ENCODE measurements around the gene PRKN. TPM values are rescaled to one million over a fixed set of nuclear protein-coding genes. Genes with fewer than 3 reads are reported as not detected.
A peak's percentile ranks its signal among the peaks of the same experiment; 100 is the strongest.

PRKN gene
- polyA plus RNA-seq, 1 experiment = 0.71 TPM

- ChIA-PET POLR2A (no interaction called here), CTCF (interaction anchor here (1.5 kb wide), 1 partner anchor 18 kb away, joined by 6 read pairs; no protein-coding TSS in a partner anchor)
- TF ChIP-seq CTCF (IDR thresholded peaks at IDR 0.05; ENCODE audit: insufficient read depth, low read depth, low read length) = no peak
- Histone ChIP-seq H3K4me3 (ENCODE audit: low read depth, low read length) (no peak overlapping the region), H3K27me3 (ENCODE audit: control insufficient read depth, insufficient read depth, low read length) (peaks cover 2% of the 10 kb centered on the region), H3K36me3 (ENCODE audit: control insufficient read depth, insufficient read depth, low read length) (no peaks in the 10 kb centered on the region)
- DNase-seq (ENCODE audit: low read depth) = no peak
These were observed 1326.9 kb downstream of the PRKN start for GRCh38 chr6:161400671-161401070.

- CTCF ChIA-PET = interaction anchor here (1.9 kb wide), 1 partner anchor 297 kb away, joined by 11 read pairs; no protein-coding TSS in a partner anchor
- Histone ChIP-seq H3K36me3 (ENCODE audit: control insufficient read depth, insufficient read depth, low read length) (no peaks in the 10 kb centered on the region), H3K4me3 (ENCODE audit: low read depth, low read length) (no peak overlapping the region), H3K27me3 (ENCODE audit: control insufficient read depth, insufficient read depth, low read length) (peaks cover 5% of the 10 kb centered on the region)
- POLR2A ChIA-PET = no interaction called here
- DNase-seq (ENCODE audit: low read depth) = no peak
- TF ChIP-seq CTCF (IDR thresholded peaks at IDR 0.05; ENCODE audit: insufficient read depth, low read depth, low read length) = no peak
These were observed 1331.0 kb downstream of the PRKN start for GRCh38 chr6:161396539-161396938.

GRCh38 chr6:161395716-161396231, 1331.8 kb downstream of the PRKN start:
- H3K4me3 ChIP-seq (ENCODE audit: low read depth, low read length) = no peak overlapping the region
- H3K36me3 ChIP-seq (ENCODE audit: control insufficient read depth, insufficient read depth, low read length) = no peaks in the 10 kb centered on the region
- no peak for DNase-seq (ENCODE audit: low read depth)
- no peak for TF ChIP-seq CTCF (IDR thresholded peaks at IDR 0.05; ENCODE audit: insufficient read depth, low read depth, low read length)
- ChIA-PET POLR2A (no interaction called here), CTCF (interaction anchor here (1.1 to 1.9 kb wide), 3 partner anchors 11 to 298 kb away, joined by 6 to 11 read pairs (median 7); no protein-coding TSS in a partner anchor)
- peaks cover 5% of the 10 kb centered on the region for H3K27me3 ChIP-seq (ENCODE audit: control insufficient read depth, insufficient read depth, low read length)

GRCh38 chr6:161394437-161394836, 1333.1 kb downstream of the PRKN start:
- peaks cover 5% of the 10 kb centered on the region for H3K27me3 ChIP-seq (ENCODE audit: control insufficient read depth, insufficient read depth, low read length)
- no peak overlapping the region for H3K4me3 ChIP-seq (ENCODE audit: low read depth, low read length)
- ChIA-PET CTCF (interaction anchor here (0.6 to 2.2 kb wide), 13 partner anchors 9 to 657 kb away, joined by 3 to 8 read pairs (median 3); no protein-coding TSS in a partner anchor), POLR2A (no interaction called here)
- no peak for TF ChIP-seq CTCF (IDR thresholded peaks at IDR 0.05; ENCODE audit: insufficient read depth, low read depth, low read length)
- H3K36me3 ChIP-seq (ENCODE audit: control insufficient read depth, insufficient read depth, low read length) = no peaks in the 10 kb centered on the region
- DNase-seq (ENCODE audit: low read depth) = no peak

- ChIA-PET POLR2A (no interaction called here), CTCF (interaction anchor here (0.6 to 2.2 kb wide), 16 partner anchors 9 to 1404 kb away, joined by 3 to 8 read pairs (median 3); no protein-coding TSS in a partner anchor)
- no peaks in the 10 kb centered on the region for H3K36me3 ChIP-seq (ENCODE audit: control insufficient read depth, insufficient read depth, low read length)
- TF ChIP-seq CTCF (IDR thresholded peaks at IDR 0.05; ENCODE audit: insufficient read depth, low read depth, low read length) = peak; percentile 62
- no peak overlapping the region for H3K4me3 ChIP-seq (ENCODE audit: low read depth, low read length)
- H3K27me3 ChIP-seq (ENCODE audit: control insufficient read depth, insufficient read depth, low read length) = peaks cover 5% of the 10 kb centered on the region
- DNase-seq (ENCODE audit: low read depth) = peak; percentile 27
These were observed 1333.7 kb downstream of the PRKN start for GRCh38 chr6:161393839-161394364.
